HG03558 (cell line): ENCODE results near the gene FARP1.

ENCODE experiments used
- ATAC-seq: cut with Tn5 transposase; IDR thresholded peaks from one replicate; pipeline ENCODE4 v1.9.1; 2021; ENCODE audit warnings: moderate number of reproducible peaks; ENCODE audit not compliant: unreplicated experiment; ENCODE audit errors: extremely low read depth

The FARP1 gene

GRCh38 chr13:98129059-98129746 lies 13.7 kb upstream of the FARP1 start:
- ATAC-seq: no peak

GRCh38 chr13:98133946-98134345 lies 8.9 kb upstream of the FARP1 start:
- ATAC-seq: peak; percentile 83

- ATAC-seq: no peak
Measured at GRCh38 chr13:98134901-98135300, 8.0 kb upstream of the FARP1 start.

- no peak for ATAC-seq
Measured at GRCh38 chr13:98141091-98141490, 1.8 kb upstream of the FARP1 start.

DNA sequence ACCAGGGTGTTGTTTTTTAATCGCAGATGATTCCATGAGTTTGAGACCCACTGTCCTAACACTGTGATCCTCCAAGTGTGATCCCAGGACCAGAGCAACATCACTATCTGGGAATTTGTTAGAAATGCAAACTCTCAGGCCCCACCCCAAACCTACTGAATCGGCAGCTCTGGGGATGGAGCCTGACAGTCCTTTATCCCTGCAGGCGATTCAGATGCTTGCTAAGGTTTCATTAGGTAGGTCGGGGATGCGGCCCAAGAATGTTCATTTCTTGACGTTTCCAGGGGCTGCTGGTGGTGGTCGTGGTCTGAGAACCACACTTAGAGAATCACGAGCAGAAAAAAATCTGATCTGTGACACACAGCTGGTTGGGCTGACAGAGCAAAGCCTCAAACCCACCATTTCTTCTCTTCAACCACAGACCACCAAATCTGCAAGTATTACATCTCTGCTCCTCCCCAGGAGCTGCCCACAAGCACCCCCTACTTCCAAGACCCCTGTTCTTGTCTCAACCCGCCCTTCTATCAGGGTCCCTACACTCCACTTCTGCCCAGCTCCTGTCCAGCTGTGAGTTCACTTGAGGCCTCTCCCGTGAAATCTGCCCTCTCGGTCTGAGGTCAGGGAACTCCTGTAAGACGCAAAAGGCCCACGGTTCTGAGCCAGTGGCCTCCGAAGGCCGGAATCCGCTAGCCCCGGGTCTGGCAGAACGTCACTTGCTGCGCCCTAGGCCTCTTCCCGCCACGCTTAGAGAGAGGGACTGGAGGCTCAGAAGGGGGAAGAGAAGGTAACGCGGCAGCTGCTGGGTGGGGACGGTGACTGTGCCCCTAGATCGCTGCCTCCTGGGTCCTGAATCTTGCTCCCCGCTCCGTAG lies 1.1 kb upstream of the FARP1 start:
- ATAC-seq: no peak

DNA sequence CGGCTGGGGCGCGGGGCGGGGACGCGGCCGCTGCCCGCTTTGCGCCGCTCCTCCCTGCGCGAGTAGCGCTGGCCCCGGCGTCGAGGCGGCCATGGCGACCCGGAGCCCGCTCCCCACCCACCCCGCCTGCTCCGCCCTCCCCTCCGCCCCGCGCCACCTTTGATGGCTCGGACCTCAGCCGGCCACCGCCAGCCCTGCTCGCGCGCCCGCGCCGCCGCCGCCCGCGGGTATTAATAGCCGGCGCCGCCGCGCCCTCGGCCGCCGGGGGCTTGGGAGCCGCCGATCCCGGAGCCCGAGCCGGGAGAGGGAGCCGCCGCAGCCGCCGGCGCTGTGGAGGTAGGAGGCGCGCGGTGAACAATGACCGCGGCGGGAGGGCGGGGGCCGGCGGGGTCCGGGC lies 261 bp downstream of the FARP1 start:
- peak; percentile 15 for ATAC-seq

DNA sequence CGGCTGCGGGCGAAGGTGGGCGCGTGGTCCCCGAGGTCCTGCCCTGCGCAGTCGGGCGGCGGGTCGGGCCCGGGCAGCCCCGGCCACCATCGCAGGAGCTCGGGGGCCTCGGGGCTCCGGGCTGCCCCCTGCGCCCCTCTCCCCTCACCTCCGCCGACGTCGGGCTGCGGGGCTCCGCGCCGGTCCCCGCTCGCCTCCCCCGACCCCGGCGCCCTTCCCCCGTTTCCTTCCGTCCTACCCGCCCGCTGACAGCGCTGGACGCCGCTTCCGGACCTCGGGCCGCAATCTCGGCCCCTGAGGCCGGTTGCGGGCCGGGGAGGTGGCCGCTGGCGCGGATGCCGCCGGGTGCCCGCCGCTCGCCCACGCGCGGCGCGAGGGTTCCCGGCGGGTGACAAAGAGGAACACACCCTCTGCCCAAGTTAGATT lies 720 bp downstream of the FARP1 start:
- ATAC-seq: no peak

DNA sequence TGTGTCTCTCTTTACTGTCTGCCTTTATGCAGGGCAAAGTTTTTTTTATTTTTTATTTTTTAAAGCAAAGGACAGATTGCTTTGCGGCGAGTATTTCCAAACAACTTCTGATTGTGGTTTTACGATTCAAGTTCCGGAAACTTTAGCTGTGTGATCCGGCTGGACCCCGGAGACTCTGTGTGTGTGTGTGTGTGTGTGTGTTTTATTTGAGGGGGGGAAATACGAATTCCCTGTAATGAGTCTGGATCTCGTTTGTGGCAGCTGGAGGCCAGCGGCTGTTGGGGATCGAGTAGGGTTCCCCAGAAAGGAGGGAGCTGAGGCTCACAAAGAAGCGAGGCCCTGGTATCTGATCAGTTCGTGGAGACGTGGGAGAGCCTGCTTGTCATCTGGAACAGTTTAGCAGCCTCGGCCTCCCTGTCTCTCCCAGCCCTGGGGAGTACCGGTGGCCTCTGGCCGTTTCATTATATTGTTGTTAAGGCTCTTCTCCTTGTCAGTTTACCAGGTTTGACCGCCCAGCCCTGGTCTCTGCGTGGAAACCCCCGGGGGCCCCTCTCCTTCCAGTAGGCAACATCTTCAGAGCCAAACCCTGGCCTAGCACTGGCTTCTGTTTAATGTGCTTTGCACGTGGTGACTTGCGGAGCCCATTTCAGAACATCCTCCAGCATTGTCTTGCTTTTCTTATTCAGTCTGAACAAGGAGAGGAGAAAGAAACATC lies 1.3 kb downstream of the FARP1 start:
- ATAC-seq: no peak

DNA sequence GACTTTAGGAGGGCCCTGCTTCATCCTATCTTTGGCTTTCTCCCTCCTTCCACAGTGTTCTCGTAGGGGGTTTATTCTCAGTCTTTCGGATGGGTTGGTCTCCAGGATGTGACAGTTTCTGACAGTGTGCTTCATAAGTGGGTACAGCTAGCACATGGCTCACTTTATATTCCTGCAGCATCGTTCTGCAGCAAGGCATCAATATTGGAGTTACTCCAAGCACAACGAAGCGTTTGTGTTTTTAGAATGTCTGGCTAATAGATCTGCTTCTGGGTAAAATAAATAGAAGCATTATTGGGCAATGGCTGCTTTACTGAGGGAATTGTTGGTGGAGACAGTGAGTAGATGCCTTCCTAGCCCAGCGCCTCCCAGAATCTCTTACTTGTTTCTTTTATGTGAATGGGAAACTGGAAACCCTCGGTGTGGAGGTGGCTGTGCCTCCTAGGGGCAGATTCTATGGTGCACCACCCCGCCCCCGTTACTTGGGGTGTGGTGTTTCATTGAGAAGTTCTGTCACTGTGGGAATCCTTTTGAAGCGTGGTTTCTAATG lies 2.0 kb downstream of the FARP1 start:
- ATAC-seq: no peak

- no peak for ATAC-seq
Measured at GRCh38 chr13:98147521-98147920, 4.6 kb downstream of the FARP1 start.

DNA sequence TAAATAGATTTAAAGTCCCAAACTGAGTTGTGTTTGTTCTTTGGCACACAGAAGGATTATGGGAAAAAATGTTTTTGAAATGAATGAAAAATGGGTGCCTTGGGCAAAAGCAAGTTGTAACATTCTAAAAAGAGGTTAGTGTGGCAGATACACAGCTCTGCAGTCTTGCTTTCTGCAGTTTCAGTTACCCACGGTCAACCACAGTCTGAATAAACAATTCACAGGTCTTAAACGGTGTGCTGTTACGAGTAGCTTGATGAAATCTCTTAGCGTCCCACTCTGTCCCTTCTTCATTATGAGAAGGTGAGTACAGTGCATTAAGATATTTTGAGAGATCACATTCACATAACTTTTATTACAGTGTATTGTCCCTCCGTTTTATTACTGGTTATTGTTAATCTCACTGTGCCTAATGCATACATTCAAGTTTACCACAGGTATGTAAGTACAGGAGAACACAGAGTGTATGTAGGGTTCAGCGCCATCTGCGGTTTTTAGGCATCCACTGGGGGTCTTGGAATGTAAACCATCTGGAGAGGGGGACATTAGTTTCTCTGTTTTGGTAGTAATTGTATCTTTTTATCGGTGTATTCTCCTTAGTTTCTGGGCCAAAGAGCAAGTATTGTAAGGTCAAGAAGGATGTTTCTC lies 8.1 kb downstream of the FARP1 start:
- no peak for ATAC-seq

DNA sequence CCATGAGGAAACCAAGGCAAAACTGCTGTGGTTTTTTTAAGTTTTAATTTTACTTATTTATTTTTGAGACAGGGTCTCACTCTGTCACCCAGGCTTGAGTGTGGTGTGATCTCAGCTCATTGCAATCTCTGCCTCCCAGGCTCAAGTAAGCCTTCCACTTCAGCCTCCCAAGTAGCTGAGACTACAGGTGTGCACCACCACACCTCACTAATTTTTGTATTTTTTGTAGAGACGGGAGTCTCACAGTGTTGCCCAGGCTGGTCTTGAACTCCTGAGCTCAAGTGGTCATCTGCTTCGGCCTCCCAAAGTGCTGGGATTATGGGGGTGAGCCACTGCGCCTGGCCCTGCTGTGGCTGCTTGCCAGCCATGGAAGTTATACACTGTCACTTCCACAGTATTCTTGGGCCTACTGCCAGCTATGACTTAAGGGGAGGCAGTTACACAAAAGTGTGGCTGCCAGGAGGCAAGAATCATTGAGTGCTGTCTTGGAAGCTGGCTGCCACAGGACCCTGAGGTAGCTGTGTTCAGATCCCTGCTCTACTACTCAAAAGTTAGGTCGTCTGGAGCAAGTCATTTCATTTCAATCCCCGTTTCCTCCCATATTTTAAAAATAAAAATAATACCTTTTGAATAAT lies 12.7 kb downstream of the FARP1 start:
- ATAC-seq: no peak

DNA sequence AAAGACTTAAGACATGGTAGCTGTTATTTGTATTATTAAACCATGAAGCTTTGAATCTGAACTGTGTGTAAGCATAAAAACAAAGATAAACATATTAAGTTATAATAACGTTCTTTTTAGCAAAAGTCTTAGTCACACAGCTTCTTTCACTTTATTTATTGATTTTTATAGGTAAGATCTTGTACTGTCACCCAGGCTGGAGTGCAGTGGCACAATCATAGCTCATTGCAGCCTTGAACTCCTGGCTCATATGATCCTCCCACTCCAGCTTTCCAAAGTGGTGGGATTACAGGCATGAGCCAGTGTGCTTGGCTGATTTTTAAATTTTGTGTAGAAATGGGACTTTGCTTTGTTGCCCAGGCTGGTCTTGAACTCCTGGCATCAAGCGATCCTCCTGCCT lies 13.4 kb downstream of the FARP1 start:
- ATAC-seq: no peak

DNA sequence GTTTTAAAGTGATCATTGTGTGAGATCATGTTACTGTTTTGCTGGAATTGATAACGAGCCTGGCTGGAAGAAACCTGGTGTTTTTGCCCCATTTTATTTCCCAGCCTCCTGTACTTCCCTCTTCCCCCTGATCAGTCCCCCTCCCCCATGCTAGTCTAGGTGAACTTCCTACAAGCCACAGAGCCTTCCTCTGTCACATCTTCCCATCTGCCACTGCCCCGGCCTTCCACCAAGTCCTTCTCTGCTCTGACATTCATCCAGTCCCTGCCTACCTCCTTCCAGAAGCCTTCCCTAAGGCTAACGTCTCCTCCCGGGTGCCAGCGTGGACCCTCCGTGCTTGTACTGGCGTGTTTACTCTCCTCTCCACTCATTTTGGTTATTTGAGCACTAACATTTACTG lies 14.3 kb downstream of the FARP1 start:
- ATAC-seq: no peak

- no peak for ATAC-seq
Measured at GRCh38 chr13:98157609-98158008, 14.7 kb downstream of the FARP1 start.

DNA sequence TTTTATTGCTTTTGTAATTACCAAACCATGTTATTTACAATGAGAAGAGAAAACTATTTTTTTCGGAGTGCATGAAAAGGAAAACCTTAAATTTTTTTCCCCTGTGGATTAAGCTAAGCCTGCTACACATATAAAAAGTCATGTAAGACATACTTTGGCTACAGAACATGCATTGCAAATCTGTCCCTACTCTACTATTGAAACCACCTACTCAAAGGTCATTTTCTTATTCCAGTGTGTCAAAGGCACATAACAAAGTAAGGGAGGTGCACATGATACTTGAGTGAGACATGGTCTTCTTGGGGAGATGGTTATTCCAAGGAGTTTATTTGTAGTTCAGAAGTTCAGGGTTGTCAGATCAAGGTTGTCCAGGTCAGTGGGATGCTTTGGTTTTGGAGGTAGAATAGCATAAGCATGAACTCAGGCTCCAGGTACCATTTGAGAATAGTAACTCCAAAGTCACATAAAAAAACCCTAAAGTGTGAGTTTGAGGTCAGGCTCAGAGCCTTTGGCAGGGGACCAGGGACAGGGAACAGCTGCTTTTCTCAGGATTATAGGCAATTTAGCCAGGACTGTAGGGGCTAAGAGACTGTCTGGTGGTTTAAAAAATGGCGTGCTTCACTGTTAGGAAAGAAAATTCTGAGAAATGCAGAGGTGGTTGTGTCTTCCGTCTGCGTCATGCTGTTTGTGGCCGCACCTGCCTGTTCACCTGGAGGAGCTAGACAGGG lies 15.4 kb downstream of the FARP1 start:
- no peak for ATAC-seq

- no peak for ATAC-seq
Measured at GRCh38 chr13:98162935-98163334, 20.0 kb downstream of the FARP1 start.

DNA sequence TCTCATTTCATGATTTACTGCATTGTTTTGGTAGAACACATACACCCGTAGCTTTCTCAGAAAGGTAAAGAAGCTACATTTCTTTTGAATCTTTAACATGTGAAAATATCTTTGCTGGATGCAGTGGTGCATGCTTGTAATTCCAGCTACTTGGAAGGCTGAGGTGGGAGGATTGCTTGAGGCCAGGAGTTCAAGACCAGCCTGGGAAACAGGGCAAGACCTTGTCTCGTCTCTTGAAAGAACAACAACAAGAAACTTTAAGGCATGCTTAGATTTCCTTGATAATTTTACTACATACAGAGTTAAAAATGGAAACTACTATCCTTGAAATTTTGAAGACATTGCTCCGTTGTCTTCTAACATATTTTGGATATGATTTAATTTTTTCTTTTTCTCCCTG lies 26.4 kb downstream of the FARP1 start:
- no peak for ATAC-seq

DNA sequence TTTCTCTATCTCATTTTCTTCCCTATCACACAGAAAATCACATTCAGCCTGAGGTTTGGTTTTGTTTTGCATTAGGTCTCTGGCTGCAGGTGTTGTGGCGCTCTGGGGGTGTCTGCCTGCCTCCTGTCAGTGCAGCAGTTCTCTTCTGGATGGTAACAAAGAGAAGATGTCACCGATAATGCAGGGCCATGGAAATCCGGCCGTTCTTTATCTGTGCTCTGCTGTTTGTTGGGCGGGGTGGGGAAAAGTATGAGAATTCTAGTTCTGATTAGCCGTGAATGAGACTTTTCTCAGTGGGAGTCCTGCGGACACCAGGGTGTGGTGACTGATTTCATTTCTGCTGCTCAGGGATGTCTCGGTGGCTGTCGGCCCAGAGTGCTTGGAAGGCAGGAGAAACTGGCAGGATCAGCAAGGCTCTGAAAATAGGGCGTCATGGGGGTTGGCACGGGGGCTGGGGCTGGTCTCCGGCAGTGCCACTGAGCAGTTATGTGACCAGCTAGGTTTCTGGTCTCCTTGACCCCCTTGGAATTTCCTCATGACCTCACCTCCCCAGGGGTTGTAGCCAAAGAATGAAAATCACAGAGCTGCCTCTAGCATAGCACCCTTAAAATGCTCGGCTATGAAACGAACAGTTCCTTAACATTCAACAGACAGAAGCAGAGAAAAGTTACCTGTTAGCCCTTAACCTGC lies 29.2 kb downstream of the FARP1 start:
- ATAC-seq: no peak
